Colon (tissue), 2 donors: ENCODE results near the gene C1GALT1.
"Not testable (repeated sequence)": the region's sequence is repeated elsewhere in the genome, so short reads cannot be mapped to it uniquely, and the experiment has no call there.

ENCODE experiments used
- FAIRE-seq: peaks from 2 replicates; lab custom pipeline; 2012; peaks lifted over from hg19 to GRCh38; lab: Jason Lieb, UNC
- donor health status: control.
- donor health status: control.

The C1GALT1 gene

DNA sequence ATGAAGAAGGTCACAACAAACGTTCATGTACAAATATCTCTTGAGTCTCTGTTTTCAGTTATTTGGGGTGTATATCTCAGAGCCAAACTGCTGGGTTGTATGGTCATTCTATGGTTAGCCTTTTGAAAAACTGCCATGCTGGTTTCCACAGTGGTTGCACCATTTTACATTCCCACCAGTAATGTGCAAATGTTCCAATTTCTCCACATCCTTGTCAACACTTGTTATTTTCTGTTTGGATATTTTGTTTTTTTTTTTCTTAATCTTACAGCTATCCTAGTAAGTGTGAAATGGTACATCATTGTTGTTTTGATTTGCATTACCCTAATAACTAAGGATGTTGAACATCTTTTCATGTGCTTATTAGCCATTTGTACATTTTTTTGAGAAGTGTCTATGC is 13.0 kb upstream of the C1GALT1 start:
- no peak for FAIRE-seq

DNA sequence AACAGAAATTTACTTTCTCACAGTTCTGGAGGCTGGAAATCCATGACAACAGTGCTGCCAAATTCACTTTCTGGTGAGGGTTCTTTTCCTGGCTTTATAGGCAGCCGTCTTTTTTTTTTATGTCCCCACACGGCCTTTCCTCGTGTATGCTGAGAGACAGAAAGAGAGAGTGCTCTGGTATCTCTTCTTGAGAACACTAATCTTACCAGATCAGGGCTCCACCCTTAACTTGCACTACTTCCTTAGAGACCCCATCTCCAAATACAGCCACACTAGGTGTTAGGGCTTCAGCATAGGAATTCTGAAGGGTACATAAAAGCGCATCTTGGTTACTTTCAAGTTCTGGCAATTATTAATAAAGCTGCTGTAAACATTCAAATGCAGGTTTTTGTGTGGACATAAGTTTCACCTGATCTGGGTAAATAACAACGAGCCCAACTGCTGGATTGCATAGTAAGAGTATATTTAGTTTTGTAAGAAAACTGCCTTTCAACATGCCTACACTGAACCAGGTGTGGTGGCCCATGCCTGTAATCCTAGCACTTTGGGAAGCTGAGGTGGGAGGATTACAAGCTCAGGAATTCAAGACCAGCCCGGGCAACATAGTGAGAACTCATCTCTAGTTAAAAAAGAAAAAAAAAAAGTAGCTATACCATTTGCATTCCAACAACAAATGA is 8.2 kb upstream of the C1GALT1 start:
- no peak for FAIRE-seq

DNA sequence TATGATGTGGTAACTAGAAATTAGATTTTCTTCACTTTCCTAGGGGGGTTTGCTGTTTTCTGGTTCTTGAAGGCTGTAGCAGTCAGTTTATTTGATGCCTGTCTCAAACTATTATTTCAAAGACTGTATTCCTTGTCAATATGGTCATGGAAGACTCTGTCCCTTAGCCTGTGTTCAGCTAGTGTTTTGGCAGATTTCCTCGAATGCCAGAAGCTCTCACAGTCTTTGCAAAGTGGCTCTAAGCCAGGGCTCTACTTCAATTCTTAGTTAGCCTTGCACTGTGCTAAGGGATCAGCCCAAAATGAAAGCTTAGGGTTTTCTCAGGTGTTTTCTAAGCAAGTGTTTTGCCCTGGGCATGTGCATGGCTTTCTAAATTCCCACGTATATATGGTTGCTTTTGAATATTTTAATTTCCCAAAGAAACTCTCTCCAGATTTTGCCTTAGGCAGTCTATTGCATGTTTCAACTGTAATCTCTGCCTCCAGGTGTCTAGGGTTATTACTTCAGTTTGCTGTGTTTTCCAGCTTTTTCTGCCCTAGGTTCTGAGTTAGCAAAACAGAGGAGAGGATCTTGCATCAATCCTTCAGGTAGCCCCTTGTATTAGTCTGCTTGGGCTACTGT is 7.2 kb upstream of the C1GALT1 start:
- FAIRE-seq: no peak

DNA sequence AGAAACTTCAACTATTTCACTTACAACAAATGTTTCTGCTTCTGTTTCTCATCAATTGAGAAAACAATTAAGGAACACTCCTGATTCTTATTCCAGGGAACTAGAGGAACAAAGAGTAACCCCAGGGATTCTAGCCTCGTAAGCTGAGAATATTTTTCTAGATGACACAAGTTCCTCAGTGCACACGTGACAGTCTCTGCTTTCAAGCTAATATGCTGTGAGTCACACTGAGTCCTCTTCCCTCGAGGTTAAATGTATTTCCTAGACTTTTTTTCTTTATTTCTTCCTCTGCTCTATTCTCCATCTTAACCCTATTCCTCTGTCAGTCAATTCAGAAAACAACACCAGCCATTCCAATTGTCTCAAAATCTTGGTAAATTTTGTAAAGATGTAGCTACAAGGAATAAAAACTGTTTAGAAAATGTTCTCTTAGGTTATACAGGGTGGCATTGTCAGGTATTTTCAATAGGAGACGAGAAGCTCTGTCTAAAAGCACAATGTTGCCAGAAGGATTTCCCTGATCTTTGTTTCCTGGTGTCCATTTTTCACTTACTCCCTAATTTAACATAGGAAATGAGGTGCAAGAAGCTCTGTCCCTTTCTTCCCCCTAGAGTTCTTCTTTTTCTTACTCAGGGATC is 5.8 kb upstream of the C1GALT1 start:
- no peak for FAIRE-seq

DNA sequence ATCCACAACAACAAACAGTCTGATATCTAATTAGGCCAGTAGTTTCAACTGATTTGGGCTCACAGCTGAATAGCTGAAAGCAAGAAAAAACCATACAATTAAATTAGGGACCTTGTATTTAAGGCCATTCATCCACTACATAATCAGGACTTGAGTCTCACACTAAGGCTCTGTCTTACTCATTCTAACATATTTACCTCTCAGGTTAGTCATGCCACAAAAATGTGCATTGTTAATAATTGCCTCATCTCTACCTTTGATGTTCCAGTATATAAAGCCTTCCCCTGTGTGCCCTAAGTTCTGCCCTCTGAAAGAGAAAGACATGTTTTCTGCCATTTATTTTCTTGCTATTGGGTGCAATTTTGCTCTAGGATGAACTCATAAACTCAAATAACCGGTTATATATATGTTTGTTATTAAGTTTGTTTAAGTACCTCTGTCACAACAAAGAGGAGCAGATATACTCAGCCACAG is 5.3 kb upstream of the C1GALT1 start:
- FAIRE-seq: no peak

DNA sequence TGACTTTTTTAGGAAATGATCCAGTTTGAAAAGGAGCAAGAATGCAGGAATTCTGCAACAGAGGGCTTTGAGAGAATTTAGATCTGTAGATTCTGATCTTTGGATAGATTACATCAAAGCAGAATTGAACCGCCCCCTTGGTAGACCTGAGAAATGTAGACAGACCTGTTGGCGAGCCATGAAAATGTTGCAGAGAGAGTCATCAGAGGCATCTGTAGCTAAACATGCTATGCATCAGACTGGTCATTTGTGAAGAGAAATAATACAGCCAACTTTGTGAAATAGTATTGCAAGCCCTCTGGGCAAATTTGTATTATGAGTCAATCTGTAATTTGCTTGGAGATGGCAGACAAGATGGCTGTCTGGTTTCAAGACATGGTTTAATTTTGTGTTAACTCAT is 4.3 kb upstream of the C1GALT1 start:
- no peak for FAIRE-seq

DNA sequence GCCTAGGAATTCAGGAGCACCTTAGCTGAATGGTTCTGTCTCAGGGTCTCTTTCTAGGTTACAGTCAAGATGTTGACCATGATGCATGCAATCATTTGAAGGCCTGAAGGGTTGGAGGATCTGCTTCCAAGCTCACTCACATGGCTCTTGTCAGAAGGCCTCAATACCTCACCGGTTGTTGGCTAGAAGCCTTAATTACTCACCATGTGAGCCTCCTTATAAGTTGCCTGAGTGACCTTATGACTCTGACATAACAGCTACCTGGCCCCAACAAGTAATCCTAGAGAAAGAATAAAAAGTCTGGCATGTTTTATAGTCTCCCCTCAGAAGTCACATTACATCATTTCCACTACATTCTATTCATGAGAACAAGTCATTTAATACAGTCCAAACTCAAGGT is 3.4 kb upstream of the C1GALT1 start:
- no peak for FAIRE-seq

DNA sequence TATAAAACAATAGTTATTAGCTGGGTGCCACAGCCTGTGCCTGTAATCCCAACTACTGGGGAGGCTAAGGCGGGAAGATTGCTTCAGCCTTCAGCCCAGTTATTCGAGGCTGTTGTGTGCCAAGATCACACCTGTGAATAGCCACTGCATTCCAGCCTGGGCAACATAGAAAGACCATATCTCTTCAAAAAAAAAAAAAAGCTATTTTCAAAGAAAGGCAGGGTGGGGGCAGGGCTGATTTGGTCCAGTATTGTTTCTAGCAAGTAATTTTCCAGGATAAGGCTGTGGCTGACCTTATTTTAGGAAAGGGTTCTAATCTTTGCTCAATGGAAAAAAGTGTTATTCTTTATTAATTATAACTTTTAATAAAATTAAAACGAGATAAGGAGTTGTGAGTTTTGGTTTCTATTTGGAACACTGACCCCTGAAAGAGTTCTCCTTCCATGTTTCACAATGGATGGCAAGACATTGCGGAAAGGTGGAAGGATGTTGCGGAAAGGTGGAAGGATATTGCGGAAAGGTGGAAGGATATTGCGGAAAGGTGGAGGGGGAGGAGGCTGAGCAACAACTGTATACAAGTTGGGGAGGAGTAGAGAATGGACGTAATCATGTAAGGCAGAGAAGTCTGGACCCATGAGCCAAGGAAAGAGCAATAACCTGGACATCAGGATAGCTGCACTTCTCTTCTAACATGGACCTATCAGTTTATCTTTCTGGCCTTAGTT is 1.5 kb upstream of the C1GALT1 start:
- FAIRE-seq: no peak

DNA sequence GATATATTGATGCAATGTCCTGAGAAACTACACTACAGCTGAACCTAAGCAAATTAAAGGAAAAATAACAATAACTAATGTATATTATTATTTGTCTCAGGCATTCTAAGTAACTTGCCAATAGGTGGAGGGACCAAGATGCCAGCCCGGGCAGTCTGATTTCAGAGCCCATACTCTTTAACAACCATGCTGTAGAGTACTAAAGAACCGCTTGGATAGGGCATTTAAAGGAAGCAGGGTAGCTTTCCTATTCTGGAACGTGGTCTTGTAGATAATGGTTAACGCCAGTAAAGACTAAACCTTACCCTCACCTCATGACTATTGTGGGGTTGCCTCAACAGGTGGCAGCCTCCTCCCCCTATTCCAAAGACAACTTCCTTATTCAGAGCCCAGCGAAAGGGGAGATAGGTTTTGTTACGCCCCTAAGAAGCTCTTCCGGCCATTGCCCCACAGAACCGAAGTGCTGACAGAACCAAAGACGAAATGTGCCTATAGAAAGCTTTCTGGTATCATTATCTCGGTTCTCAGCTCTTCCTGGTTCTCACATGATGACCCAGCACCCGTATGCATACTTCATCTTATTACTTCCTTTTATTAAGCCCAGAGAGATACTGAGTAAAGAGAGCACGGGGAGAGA is 707 bp upstream of the C1GALT1 start:
- no peak for FAIRE-seq

DNA sequence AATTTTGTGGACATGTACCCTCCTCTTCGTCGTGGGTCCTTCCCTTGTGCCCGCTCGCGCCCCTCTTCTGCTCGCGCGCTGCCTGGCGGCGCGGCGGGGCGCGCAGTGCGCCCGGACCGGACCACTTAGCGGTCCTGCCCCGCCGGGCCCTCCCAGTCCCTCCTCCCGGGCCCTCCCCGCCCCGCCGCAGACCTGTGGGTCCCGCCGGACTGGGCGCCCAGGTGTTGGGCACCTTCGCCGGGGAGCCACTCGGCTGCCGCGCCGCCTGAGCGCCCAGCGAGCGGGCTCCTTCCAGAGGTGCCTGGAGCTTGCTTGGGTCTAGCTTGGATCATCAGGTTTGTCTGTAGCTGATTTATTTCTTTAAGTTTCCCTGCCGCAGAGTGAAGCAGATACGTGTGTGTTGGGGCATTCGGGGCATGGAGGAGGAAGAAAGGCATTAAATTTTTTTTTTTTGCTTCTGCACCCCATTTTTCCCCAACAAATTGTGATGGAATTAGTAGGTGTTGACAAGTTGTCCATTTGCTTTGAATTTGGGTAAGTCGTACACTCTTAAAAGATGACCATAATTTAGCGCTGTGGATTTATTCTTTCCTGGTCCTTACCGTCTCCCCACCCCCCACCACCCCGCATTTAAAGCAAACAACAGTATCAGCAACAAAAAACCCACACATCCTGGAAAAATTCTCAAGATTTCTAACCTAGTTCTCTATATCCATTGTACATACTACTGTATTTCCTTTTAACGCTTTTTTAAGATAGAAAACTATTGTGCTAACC is 905 bp downstream of the C1GALT1 start:
- no peak for FAIRE-seq

DNA sequence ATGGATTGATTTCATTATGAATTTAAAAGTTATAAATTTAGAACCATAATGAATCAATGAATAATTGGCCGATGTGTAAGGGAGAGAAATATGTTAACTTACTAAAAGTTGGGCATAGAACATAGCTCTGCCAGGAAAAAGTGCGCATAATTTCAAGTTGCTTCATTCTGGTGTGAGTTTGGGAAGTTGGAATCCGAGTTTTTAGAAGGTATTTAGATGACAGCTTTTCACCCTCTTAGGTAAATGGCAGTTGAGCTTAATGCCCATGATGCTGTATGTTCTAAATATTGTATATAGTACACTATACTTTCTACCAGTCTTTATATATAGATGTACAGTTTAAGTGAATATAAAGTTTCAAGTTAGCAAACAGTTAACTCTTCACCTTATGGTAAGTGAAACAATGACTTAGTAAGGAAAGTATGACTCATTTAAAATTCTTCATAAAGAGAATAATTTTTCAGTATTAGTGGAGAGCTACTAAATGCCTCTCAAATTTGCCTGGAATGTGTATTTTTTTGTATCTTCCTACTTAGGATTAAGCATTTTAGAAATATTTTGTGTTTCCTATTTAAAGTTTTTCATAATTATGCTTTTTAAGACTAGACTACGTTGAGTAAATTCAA is 1.6 kb downstream of the C1GALT1 start:
- no peak for FAIRE-seq

DNA sequence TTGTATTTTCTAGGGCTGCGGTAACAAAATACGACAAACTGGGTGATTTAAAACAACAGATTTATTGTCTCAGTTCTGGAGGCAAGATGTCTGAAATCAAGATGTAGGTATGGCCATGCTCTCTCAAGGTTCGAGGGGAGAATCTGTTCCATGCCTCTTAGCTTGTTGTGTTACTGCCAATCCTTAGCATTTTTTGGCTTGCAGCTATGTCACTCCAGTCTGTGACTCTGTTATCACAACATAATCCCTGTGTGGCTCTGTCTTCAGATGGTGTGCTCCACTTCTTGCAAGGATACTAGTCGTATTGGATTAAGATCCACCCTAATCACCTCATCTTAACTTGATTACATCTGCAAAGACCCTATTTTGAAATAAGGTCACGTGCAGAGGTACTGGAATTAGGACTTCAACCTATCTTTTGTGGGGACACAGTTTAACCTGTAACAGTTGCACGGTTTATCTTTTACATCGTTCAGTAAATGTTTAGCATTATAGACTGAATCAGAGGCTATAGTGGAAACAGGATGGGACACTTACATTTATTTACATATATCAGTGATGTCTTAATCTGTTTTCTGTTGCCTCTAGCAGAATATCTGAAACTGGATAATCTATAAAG is 3.1 kb downstream of the C1GALT1 start:
- no peak for FAIRE-seq

DNA sequence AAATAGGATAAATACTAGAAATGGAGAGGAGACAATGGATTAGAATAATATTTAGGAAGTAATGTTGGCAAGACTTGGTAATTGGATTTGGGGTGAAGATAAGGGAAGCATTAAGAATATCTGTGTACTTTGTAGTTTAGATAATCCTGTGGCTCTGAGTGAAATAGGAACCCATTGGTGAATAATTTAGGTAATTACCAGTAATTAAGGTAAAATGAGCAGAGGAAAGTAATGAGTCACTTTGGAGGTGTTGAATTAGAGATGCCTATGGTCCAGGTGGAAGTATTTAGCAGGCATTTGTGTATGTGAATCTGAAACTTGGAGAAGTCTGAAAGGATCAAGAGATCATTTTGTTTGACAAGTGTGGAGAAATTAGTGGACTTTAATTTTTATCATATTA is 5.7 kb downstream of the C1GALT1 start:
- no peak for FAIRE-seq

DNA sequence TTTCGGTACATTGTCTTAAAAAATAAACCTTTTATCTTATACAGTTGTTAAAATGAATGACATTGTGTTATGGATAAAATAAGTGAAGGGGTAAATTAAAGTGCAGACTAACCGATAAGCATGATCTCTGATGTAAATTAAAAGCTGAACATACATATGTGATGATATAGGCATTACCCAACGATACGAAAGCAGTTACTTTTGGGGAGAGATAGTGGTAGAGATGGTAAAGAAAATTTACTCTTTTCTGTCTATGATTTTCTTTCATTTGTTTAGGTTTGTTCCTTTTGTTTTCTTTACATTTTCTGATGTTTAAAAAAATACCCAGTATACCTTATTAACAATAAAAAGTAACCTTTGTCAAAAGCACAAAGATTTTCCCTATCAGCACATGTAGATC is 6.4 kb downstream of the C1GALT1 start:
- no peak for FAIRE-seq

DNA sequence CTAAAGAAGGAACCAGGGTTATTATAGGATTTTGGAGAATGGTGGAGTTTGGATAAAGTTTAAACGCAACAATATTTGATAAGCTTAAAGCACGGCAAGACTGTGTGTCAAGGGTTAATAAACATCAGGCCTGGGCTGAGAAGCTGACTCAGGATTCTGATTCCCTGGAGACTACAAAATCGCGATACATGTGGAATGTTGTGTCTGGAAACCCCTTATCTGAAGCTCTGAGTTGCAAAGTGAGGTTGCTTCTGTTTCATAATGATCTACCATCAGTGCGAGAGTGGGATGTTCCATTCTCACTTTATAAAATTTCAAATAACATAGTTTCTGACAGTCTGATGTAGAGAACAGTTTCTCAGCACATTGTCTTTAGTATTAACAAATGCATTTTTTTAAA is 7.8 kb downstream of the C1GALT1 start:
- no peak for FAIRE-seq

DNA sequence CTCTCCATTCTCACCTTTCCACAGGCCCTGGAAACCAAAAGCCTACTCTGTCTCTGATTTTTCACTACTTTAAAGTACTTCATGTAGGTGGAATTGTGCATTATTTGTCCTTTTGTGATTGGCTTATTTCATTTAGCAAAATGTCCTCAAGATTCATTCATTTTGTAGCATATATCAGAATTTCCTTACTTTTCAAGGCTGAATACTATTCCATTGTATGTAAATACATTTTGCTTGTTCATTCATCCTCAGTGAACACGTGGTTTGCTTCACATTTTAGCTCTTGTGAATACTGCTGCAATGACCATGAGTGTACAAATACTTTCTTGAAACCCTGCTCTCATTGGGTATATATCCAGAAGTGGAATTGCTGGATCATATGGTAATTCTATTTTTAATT is 8.8 kb downstream of the C1GALT1 start:
- FAIRE-seq: no peak

DNA sequence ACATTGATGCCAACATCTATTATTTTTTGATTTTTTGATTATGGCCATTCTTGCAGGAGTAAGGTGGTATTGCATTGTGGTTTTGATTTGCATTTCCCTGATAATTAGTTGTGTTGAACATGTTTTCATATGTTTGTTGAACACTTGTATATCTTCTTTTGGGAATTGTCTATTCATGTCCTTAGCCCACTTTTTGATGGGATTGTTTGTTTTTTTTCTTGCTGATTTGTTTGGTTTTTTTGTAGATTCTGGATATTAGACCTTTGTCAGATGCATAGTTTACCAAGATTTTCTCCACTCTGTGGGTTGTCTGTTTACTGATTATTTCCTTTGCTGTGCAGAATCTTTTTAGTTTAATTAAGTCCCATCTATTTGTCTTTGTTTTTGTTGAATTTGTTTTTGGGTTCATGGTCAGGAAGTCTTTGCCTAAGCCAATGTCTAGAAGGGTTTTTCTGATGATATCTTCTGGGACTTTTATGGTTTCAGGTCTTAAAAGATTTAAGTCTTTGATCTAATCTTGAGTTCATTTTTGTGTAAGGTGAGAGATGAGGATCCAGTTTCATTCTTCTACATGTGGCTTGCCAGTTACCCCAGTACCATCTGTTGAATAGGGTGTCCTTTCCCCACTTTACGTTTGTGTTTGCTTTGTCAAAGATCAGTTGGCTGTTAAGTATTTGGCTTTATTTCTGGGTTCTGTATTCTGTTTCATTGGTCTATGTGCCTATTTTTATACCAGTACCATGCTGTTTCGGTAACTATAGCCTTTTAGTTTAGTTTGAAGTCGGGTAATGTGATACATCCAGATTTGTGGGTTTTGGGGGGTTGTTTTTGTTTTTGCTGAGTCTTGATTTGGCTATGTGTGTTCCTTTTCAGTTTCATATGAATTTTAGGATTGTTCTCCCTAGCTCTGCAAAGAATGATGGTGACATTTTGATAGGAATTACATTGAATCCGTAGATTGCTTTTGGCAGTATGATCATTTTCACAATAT is 10.7 kb downstream of the C1GALT1 start:
- not testable (repeated sequence) for FAIRE-seq

DNA sequence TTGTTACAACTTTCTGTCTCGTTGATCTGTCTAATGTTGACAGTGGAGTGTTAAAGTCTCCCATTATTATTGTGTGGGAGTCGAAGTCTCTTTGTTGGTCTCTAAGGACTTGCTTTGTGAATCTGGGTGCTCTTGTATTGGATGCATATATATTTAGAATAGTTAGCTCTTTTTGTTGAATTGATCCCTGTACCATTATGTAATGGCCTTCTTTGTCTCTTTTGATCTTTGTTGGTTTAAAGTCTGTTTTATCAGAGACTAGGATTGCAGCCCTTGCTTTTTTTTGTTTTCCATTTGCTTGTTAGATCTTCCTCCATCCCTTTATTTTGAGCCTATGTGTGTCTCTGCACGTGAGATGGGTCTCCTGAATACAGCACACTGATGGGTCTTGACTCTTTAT is 17.2 kb downstream of the C1GALT1 start:
- FAIRE-seq: not testable (repeated sequence)

DNA sequence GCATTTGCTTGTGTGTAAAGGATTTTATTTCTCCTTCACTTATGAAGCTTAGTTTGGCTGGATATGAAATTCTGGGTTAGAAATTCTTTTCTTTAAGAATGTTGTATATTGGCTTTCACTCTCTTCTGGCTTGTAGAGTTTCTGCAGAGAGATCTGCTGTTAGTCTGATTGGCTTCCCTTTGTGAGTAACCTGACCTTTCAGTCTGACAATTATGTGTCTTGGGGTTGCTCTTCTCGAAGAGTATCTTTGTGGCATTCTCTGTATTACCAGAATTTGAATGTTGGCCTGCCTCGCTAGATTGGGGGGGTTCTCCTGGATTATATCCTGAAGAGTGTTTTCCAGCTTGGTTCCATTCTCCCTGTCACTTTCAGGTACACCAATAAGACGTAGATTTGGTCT is 17.9 kb downstream of the C1GALT1 start:
- not testable (repeated sequence) for FAIRE-seq
